ENCODE results near the gene KIF26B. TPM values are rescaled to one million over a fixed set of nuclear protein-coding genes. Genes with fewer than 3 reads are reported as not detected.
"Not testable (repeated sequence)": the region's sequence is repeated elsewhere in the genome, so short reads cannot be mapped to it uniquely, and the experiment has no call there.

Gene KIF26B
- total RNA-seq, 2 donors from 2014 or later, result 0.83 to 1.3 TPM

- Histone ChIP-seq H3K27me3 (no peaks in the 10 kb centered on the region), H3K27ac (no peak overlapping the region), H3K4me1 (no peaks in the 10 kb centered on the region), H3K9me3 (no peaks in the 10 kb centered on the region), H3K4me3 (no peak overlapping the region), H3K36me3 (no peaks in the 10 kb centered on the region)
- DNase-seq (ENCODE audit: low spot score), result no peak
- TF ChIP-seq, protein P1, sequence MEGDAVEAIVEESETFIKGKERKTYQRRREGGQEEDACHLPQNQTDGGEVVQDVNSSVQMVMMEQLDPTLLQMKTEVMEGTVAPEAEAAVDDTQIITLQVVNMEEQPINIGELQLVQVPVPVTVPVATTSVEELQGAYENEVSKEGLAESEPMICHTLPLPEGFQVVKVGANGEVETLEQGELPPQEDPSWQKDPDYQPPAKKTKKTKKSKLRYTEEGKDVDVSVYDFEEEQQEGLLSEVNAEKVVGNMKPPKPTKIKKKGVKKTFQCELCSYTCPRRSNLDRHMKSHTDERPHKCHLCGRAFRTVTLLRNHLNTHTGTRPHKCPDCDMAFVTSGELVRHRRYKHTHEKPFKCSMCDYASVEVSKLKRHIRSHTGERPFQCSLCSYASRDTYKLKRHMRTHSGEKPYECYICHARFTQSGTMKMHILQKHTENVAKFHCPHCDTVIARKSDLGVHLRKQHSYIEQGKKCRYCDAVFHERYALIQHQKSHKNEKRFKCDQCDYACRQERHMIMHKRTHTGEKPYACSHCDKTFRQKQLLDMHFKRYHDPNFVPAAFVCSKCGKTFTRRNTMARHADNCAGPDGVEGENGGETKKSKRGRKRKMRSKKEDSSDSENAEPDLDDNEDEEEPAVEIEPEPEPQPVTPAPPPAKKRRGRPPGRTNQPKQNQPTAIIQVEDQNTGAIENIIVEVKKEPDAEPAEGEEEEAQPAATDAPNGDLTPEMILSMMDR (IDR thresholded peaks at IDR 0.05), result no peak
Observed at GRCh38 chr1:245319094-245319493, 164.3 kb downstream of the KIF26B start.

GRCh38 chr1:245322673-245323072 lies 167.9 kb downstream of the KIF26B start:
- H3K36me3 ChIP-seq, result no peaks in the 10 kb centered on the region
- TF ChIP-seq, protein P1 (IDR thresholded peaks at IDR 0.05), result no peak
- H3K4me3 ChIP-seq, result no peak overlapping the region
- H3K27me3 ChIP-seq, result no peaks in the 10 kb centered on the region
- no peak for DNase-seq (ENCODE audit: low spot score)
- H3K27ac ChIP-seq, result no peak overlapping the region
- H3K9me3 ChIP-seq, result no peaks in the 10 kb centered on the region
- no peaks in the 10 kb centered on the region for H3K4me1 ChIP-seq

- not testable (repeated sequence) for H3K36me3 ChIP-seq; H3K9me3 ChIP-seq; H3K27me3 ChIP-seq; H3K27ac ChIP-seq; H3K4me1 ChIP-seq; DNase-seq (ENCODE audit: low spot score); H3K4me3 ChIP-seq
Observed at GRCh38 chr1:245323765-245324164, 169.0 kb downstream of the KIF26B start.

- TF ChIP-seq, protein P1 (IDR thresholded peaks at IDR 0.05), result no peak
- Histone ChIP-seq H3K4me3 (no peak overlapping the region), H3K27me3 (no peaks in the 10 kb centered on the region), H3K4me1 (no peaks in the 10 kb centered on the region), H3K36me3 (no peaks in the 10 kb centered on the region), H3K9me3 (no peaks in the 10 kb centered on the region), H3K27ac (no peak overlapping the region)
- DNase-seq (ENCODE audit: low spot score), result no peak
Observed at GRCh38 chr1:245325922-245326795, 171.4 kb downstream of the KIF26B start.

DNA sequence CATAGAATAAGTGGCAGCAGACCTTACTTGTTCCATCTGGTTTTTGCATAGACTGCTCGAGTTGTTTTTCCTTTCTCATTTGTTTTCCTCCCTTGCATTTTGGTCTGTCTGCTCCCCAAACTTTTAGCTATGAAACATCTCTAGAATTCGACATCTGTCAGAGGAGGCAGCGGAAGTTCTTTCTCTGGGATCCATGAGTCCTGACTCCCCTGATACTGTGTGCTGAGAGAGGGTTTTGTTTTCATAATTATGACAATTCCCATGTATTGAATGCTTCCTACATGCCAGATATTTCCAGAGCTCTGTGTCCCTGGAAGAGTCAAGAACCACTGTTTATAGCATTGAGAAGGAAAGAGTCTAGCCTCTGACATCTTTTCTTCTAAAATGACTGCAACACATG lies 172.6 kb downstream of the KIF26B start:
- TF ChIP-seq, protein P1 (IDR thresholded peaks at IDR 0.05), result no peak
- H3K4me1 ChIP-seq, result no peaks in the 10 kb centered on the region
- no peak overlapping the region for H3K4me3 ChIP-seq
- H3K36me3 ChIP-seq, result no peaks in the 10 kb centered on the region
- no peak for DNase-seq (ENCODE audit: low spot score)
- no peaks in the 10 kb centered on the region for H3K9me3 ChIP-seq
- H3K27me3 ChIP-seq, result no peaks in the 10 kb centered on the region
- H3K27ac ChIP-seq, result no peak overlapping the region

DNA sequence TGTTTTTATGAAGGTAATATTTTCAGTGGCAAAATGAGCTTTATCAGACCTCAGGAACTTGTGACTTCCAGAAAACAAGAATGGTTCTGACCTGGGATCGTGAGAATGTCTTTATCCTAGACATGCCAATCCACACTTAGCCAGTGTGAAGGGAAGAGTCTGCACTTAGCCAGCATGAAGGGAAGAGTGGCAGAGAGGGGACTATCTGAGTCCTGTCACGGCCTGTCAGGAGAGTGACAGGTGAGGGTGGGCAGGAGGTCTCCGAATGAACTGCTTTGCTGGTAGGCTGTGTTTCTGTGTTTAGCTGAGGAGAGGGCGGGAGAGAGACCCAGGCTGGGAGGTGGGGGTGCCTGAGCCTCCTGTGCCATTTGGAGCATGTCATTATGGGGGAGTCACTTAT lies 173.1 kb downstream of the KIF26B start:
- no peaks in the 10 kb centered on the region for H3K4me1 ChIP-seq
- no peaks in the 10 kb centered on the region for H3K9me3 ChIP-seq
- H3K27ac ChIP-seq, result no peak overlapping the region
- TF ChIP-seq, protein P1 (IDR thresholded peaks at IDR 0.05), result no peak
- no peak overlapping the region for H3K4me3 ChIP-seq
- no peak for DNase-seq (ENCODE audit: low spot score)
- no peaks in the 10 kb centered on the region for H3K27me3 ChIP-seq
- H3K36me3 ChIP-seq, result no peaks in the 10 kb centered on the region
